ENCODE measurements around the gene GLIS1.
A peak's percentile ranks its signal among the peaks of the same experiment; 100 is the strongest.

The GLIS1 gene

DNA sequence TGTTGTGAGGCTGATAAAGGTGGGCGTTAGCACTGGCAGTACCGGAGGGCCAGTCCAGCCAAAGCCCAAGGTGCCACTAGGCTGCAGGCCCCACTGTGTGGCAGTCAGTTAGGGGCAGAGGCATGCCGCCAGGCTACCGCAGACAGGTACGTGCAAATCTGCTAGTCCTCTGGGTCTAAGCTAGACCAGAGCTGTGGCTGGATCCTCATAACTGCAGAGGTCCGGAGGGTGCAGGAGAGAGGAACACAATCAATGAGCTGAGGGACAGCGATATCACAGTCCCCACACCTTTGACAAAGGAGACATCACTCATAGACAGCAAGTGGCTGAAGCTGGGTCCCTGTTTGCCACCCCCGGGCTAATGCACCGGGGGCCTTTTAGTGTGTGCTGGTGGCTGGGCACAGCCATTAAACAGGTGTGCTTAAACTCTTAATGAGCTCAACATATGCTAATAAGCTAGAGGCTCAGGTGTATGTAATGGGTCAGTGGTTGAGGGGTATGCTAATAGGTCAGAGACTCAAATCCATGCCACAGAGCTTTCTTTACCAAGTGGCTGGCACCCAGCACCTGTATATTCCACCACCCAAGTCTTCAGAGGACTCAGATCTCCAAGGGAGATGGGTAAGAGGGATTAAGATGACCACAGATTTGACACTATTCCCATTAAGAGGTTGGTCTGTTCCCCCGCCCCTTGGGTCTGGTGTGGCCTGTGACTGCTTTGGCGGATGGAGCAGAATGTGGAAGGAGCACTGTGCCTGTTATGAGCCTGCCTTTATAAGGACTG is 82.0 kb downstream of the GLIS1 start:
- no peak for DNase-seq (ENCODE audit: extremely low read depth, low read depth)
- TF ChIP-seq, protein P1, sequence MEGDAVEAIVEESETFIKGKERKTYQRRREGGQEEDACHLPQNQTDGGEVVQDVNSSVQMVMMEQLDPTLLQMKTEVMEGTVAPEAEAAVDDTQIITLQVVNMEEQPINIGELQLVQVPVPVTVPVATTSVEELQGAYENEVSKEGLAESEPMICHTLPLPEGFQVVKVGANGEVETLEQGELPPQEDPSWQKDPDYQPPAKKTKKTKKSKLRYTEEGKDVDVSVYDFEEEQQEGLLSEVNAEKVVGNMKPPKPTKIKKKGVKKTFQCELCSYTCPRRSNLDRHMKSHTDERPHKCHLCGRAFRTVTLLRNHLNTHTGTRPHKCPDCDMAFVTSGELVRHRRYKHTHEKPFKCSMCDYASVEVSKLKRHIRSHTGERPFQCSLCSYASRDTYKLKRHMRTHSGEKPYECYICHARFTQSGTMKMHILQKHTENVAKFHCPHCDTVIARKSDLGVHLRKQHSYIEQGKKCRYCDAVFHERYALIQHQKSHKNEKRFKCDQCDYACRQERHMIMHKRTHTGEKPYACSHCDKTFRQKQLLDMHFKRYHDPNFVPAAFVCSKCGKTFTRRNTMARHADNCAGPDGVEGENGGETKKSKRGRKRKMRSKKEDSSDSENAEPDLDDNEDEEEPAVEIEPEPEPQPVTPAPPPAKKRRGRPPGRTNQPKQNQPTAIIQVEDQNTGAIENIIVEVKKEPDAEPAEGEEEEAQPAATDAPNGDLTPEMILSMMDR (IDR thresholded peaks at IDR 0.05; ENCODE audit: low read depth, low read length, missing control alignments), result no peak
- no peak overlapping the region for H3K4me3 ChIP-seq (replicated peaks; ENCODE audit: low read depth, low read length)

DNA sequence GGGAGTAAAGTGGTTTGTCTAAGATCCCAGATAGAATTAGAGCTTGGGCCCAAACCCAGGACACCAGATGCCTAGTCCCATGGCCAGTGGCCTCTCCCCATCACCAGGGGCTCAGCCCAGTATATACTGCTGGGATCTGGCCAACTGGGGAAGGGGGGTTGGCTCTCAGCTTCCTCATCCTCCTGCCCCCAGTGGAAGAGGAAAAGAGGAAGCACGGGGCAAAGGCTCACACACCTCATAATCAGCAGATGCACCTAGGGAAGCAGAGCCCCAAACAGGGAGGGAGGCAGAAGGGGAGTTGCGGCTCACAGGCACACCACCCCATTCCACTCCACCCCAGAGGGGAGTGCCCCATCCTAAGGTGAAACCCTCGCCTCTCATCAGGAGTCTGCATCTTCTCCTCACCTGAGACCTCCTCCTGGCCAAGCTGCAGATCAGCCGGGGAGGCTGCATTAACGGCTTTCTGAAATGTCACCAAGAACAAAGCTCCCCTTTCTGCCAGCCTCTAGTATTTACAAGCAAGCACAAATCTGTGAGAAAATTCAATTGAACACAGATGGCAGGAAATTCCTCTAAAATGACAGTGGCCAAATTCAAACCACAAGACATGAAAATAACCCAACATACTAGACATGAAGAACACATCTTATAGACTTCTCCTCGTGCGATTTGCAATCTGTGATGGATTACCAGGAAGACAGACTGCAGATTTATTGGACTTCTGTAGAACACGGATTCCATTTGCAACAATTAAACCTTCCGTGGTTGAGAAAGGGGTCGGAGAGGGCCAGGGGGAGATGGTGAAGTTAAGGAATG is 82.8 kb downstream of the GLIS1 start:
- DNase-seq (ENCODE audit: extremely low read depth, low read depth), result peak; percentile 95
- H3K4me3 ChIP-seq (replicated peaks; ENCODE audit: low read depth, low read length), result no peak overlapping the region
- TF ChIP-seq, protein P1 (IDR thresholded peaks at IDR 0.05; ENCODE audit: low read depth, low read length, missing control alignments), result no peak

DNA sequence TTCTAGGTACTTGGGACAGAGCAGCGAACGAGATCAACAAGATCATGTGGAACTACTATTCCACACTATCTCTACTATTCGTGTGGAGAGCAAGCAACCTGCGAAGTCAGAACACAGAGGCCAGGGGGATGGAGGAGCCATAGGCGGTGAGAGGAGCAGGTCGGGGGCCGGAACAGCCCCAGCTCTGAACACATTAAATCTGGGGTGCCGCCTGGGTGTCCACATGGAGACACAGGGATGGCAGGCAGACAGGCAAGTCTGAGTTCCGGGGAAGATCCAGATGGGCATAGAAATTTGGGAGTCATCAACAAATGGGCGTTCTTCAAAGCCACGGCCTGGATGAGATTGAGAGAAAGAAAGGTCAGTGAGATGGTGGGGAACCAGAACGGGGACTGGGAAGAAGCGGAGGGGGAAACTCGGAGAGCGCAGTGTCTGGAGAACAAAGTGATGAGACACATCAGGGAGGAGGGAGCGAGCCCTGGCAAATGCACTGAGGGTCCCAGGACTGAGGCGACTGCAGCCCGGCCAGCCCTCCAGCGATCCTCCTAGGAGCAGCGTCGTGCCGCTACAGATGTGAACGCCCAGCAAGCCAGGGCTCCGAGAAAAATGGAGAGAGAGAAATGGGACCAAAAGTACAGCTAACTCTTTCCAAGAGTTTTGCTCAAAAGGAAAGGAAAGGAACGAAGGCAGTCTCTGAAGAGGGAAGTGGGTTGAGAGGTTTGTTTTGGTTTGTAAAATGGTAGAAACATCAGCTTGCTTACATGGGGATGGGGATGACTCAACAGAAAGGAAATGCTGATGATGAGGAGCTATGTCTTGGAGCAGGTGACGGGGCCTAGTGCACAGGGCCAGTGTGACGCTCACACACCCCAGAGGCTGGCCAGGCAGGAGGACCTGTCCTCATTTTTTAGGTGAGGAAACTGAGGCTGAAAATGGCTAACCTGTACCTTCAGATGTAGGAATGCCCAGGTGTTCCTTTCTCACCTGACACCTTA is 84.5 kb downstream of the GLIS1 start:
- TF ChIP-seq, protein P1 (IDR thresholded peaks at IDR 0.05; ENCODE audit: low read depth, low read length, missing control alignments), result no peak
- no peak overlapping the region for H3K4me3 ChIP-seq (replicated peaks; ENCODE audit: low read depth, low read length)
- peak; percentile 24 for DNase-seq (ENCODE audit: extremely low read depth, low read depth)

DNA sequence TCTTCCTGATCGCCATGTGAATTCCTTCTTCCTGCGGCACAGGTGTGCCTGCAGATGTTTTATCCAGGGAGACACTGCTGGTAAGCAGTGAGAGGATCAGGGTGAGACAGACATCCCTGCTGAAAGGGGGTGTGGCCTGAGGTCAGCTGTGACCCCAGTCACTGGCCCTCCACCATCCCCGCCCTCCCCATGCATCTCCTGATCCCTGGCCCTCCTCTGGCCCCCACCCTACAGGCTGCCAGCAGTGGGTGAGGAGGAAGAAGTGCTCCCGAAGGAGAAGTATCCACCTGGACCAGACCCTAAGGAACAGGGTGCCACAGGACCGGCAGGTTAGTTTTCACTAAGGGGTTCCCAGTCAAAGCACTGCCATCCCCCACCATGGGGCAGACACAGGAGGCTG is 85.3 kb downstream of the GLIS1 start:
- TF ChIP-seq, protein P1 (IDR thresholded peaks at IDR 0.05; ENCODE audit: low read depth, low read length, missing control alignments), result no peak
- no peak overlapping the region for H3K4me3 ChIP-seq (replicated peaks; ENCODE audit: low read depth, low read length)
- DNase-seq (ENCODE audit: extremely low read depth, low read depth), result no peak

DNA sequence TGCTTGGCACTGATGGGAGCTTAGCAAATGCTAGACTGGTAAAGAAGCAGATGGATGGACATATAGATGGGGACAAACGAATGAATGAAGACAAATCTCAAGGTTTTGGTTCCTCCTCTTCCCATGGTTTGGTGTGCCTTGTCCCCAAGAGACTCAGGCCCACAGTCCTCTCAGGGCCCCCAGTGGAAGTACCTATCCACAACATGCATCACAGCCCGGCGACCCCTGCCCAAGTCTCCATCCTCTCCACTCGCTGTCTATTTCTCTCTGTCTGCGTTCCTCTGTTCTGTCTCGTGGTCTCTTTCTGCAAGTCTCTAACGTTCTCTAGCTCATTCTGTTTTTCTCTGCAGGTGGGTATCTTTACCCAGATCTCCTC is 85.8 kb downstream of the GLIS1 start:
- DNase-seq (ENCODE audit: extremely low read depth, low read depth), result no peak
- H3K4me3 ChIP-seq (replicated peaks; ENCODE audit: low read depth, low read length), result no peak overlapping the region
- TF ChIP-seq, protein P1 (IDR thresholded peaks at IDR 0.05; ENCODE audit: low read depth, low read length, missing control alignments), result no peak

DNA sequence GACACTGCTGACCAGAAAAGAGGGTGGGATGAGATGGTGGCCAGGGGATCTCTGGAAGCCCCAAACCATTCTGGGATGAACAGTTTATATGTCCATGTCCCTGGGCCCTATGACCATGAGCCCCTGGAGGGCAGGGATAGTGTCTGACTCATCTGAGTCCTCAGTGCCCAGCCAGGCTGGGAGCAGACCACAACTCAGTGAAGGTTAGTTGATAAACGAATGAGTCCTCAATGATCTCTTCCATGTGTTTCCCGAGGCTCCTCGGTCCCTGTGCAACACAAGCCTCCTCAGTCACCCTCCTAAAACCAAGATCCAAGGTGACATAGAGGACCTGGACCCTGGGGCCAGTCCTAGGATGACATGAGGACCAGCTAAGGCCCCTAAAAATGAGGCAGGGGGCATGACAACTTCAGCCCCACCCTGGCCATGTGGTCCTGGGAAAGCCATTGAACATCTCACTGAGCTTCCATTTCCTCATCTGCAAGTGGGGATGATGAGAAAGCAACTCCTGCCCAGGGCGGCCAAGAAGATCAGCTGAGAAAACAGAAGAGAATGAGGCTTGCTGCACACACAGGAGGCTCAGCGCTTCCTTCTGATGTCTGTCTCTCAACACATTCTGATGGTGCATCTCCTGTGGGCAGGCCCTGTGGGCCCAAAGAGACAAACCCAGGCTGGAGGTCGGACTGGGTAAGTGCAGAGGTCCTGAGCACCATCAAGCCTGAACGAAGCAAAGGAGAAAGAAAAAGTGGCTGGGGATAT is 86.3 kb downstream of the GLIS1 start:
- no peak overlapping the region for H3K4me3 ChIP-seq (replicated peaks; ENCODE audit: low read depth, low read length)
- DNase-seq (ENCODE audit: extremely low read depth, low read depth), result no peak
- TF ChIP-seq, protein P1 (IDR thresholded peaks at IDR 0.05; ENCODE audit: low read depth, low read length, missing control alignments), result no peak

Data from HFF-Myc (cell line).